OCI-LY3 (cell line): ENCODE measurements around the gene L3MBTL4.

Source experiments
- EZH2phosphoT487 ChIP-seq: fragments of 200-600 bp; shearing (Covaris generic); IDR thresholded peaks from 2 replicates; pipeline ENCODE4 v1.6.1; 2018; ENCODE audit warnings: antibody characterized with exemption, mixed run types, low read depth
- TF ChIP-seq, protein P1 (sequence below): fragments of 200-600, 300-600 bp; sonication (generic); IDR thresholded peaks from 2 replicates; pipeline ENCODE4 v1.5.1; 2014; ENCODE audit warnings: antibody characterized with exemption, low read length, low read depth

DNA sequence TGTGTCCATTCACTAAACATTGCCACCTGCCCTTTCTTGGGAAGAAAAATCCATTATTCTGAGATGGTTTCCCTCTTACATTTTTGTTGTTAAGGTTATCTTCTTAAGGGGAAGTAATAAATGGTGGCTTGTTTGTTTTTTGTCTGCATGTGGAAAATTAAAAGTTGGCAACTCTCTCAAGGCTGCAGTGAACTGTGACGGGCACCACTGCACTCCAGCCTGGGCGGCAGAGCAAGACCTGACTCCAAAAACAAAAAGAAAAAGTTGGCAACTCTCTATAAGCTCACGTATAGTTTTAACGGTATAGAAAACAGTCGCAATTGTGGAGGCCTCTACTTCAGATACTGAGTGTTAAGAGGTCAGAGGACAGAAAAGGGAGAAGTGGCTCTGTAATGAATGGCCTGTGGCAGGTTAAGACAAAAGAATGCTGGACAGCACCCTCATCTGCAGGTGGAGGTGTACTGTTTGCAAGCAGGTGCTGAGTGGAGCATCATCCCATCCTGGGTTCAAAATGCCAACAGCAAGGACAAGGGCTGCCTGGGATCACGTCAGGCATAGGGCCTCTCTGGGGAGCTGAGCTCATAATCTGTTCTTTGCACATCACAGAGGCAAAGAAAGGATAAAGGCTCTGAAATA is 16.7 kb downstream of the L3MBTL4 start:
- TF ChIP-seq, protein P1, sequence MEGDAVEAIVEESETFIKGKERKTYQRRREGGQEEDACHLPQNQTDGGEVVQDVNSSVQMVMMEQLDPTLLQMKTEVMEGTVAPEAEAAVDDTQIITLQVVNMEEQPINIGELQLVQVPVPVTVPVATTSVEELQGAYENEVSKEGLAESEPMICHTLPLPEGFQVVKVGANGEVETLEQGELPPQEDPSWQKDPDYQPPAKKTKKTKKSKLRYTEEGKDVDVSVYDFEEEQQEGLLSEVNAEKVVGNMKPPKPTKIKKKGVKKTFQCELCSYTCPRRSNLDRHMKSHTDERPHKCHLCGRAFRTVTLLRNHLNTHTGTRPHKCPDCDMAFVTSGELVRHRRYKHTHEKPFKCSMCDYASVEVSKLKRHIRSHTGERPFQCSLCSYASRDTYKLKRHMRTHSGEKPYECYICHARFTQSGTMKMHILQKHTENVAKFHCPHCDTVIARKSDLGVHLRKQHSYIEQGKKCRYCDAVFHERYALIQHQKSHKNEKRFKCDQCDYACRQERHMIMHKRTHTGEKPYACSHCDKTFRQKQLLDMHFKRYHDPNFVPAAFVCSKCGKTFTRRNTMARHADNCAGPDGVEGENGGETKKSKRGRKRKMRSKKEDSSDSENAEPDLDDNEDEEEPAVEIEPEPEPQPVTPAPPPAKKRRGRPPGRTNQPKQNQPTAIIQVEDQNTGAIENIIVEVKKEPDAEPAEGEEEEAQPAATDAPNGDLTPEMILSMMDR, result no peak
- no peak for TF ChIP-seq EZH2phosphoT487
